Measurements from ENCODE around the gene IFRD2. TPM values are rescaled to one million over a fixed set of nuclear protein-coding genes. Genes with fewer than 3 reads are reported as not detected.
A peak's percentile ranks its signal among the peaks of the same experiment; 100 is the strongest.

Gene IFRD2
- total and polyA plus RNA-seq, 2 experiments from 2014 or later: 80.8 to 91.5 TPM

DNA sequence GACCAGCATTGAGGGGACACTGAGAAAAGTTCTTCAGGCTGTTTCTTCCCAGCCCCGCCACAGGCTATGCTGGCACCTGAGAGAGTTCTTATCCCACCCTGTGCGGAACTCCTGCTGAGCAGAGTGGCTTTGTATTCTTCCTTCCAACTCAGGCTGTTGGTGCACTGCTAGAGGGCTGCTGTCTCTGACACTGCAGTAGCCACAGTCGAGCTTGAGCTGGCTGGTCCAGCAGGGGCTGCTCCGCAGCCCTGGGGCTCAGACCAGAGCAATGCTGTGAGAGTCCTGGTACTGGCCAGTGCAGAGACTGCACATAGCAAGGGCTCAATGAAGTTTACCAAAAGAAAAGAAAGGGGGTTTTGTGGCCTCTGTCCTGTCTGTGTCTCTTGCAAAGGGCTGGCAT lies 52.6 kb downstream of the IFRD2 start:
- ATAC-seq (peak; percentile 0; the same call in 1 of the 3 replicates), DNase-seq (ENCODE audit: low spot score) (no peak)
- Mint-ChIP-seq H3K4me3 (peak overlapping the region; percentile 26; the same call in 2 of the 3 replicates), H3K27ac (peak overlapping the region; percentile 72), H3K27me3 (ENCODE audit: insufficient read depth, low read depth, poor library complexity) (peaks cover 24% of the 10 kb centered on the region), H3K4me1 (peaks cover 75% of the 10 kb centered on the region), H3K9me3 (no peaks in the 10 kb centered on the region), H3K36me3 (ENCODE audit: low read depth) (peaks cover 11% of the 10 kb centered on the region)
- Histone ChIP-seq H3K4me1 (ENCODE audit: insufficient read depth) (peaks cover 69% of the 10 kb centered on the region), H3K27me3 (ENCODE audit: insufficient read depth) (no peaks in the 10 kb centered on the region), H3K27ac (ENCODE audit: low read depth) (0 out of 2 replicates have a peak overlapping the region, but pooled peaks have one; percentile 97), H3F3A (replicated peaks; ENCODE audit: low read depth) (peaks cover 32% of the 10 kb centered on the region), H2AFZ (no peak overlapping the region), H3K4me2 (peak overlapping the region; percentile 84), H3K9me2 (ENCODE audit: insufficient read depth) (no peaks in the 10 kb centered on the region), H3K36me3 (ENCODE audit: insufficient read depth) (no peaks in the 10 kb centered on the region), H3K79me2 (replicated peaks; ENCODE audit: insufficient read depth) (peaks cover 86% of the 10 kb centered on the region), H4K20me1 (replicated peaks; ENCODE audit: insufficient read depth) (peaks cover 42% of the 10 kb centered on the region), H3K4me3 (no peak overlapping the region; the same call in 1 of the 2 replicates)
- TF ChIP-seq CREB1 (CRISPR knock-in tag; IDR thresholded peaks at IDR 0.05; ENCODE audit: low read depth) (no peak), STAT1 (IDR thresholded peaks at IDR 0.05; ENCODE audit: unreplicated experiment) (no peak), POLR2AphosphoS5 (IDR thresholded peaks at IDR 0.05; ENCODE audit: low read depth) (no peak)

- peaks cover 75% of the 10 kb centered on the region for H3K79me2 ChIP-seq (replicated peaks; ENCODE audit: insufficient read depth)
- H3K36me3 ChIP-seq (ENCODE audit: insufficient read depth): no peaks in the 10 kb centered on the region
- peaks cover 41% of the 10 kb centered on the region for H4K20me1 ChIP-seq (replicated peaks; ENCODE audit: insufficient read depth)
- H3K4me3 ChIP-seq: peak overlapping the region; percentile 90
- H3K36me3 Mint-ChIP-seq (ENCODE audit: low read depth): peaks cover 4% of the 10 kb centered on the region; the same call in 2 of the 3 replicates
- H3K4me1 ChIP-seq (ENCODE audit: insufficient read depth): peaks cover 67% of the 10 kb centered on the region
- DNase-seq (ENCODE audit: low spot score) (no peak), ATAC-seq (no peak)
- H3K27me3 ChIP-seq (ENCODE audit: insufficient read depth): no peaks in the 10 kb centered on the region
- H3K27ac Mint-ChIP-seq: no peak overlapping the region; the same call in 1 of the 2 replicates
- peaks cover 35% of the 10 kb centered on the region for H3F3A ChIP-seq (replicated peaks; ENCODE audit: low read depth)
- H3K27ac ChIP-seq (ENCODE audit: low read depth): peak overlapping the region; percentile 90
- peak overlapping the region; percentile 97 for H3K4me3 Mint-ChIP-seq
- H2AFZ ChIP-seq: no peak overlapping the region
- H3K9me2 ChIP-seq (ENCODE audit: insufficient read depth): no peaks in the 10 kb centered on the region
- peaks cover 68% of the 10 kb centered on the region for H3K4me1 Mint-ChIP-seq
- peak overlapping the region; percentile 84 for H3K4me2 ChIP-seq
- H3K27me3 Mint-ChIP-seq (ENCODE audit: insufficient read depth, low read depth, poor library complexity): peaks cover 20% of the 10 kb centered on the region
- no peaks in the 10 kb centered on the region for H3K9me3 Mint-ChIP-seq
- TF ChIP-seq EZH2 (IDR thresholded peaks at IDR 0.05; ENCODE audit: low read depth, unreplicated experiment) (no peak), ZNF114 (CRISPR knock-in tag; IDR thresholded peaks at IDR 0.05) (no peak), CREB1 (CRISPR knock-in tag; IDR thresholded peaks at IDR 0.05; ENCODE audit: low read depth) (no peak), STAT1 (IDR thresholded peaks at IDR 0.05; ENCODE audit: unreplicated experiment) (no peak), ZNF331 (CRISPR knock-in tag; IDR thresholded peaks at IDR 0.05; ENCODE audit: low read depth) (no peak), NANOG (IDR thresholded peaks at IDR 0.05; ENCODE audit: borderline replicate concordance) (no peak), JUNB (IDR thresholded peaks at IDR 0.05; ENCODE audit: unreplicated experiment) (no peak), EZH2phosphoT487 (IDR thresholded peaks at IDR 0.05; ENCODE audit: unreplicated experiment) (no peak)
- TF ChIP-seq, protein P1, sequence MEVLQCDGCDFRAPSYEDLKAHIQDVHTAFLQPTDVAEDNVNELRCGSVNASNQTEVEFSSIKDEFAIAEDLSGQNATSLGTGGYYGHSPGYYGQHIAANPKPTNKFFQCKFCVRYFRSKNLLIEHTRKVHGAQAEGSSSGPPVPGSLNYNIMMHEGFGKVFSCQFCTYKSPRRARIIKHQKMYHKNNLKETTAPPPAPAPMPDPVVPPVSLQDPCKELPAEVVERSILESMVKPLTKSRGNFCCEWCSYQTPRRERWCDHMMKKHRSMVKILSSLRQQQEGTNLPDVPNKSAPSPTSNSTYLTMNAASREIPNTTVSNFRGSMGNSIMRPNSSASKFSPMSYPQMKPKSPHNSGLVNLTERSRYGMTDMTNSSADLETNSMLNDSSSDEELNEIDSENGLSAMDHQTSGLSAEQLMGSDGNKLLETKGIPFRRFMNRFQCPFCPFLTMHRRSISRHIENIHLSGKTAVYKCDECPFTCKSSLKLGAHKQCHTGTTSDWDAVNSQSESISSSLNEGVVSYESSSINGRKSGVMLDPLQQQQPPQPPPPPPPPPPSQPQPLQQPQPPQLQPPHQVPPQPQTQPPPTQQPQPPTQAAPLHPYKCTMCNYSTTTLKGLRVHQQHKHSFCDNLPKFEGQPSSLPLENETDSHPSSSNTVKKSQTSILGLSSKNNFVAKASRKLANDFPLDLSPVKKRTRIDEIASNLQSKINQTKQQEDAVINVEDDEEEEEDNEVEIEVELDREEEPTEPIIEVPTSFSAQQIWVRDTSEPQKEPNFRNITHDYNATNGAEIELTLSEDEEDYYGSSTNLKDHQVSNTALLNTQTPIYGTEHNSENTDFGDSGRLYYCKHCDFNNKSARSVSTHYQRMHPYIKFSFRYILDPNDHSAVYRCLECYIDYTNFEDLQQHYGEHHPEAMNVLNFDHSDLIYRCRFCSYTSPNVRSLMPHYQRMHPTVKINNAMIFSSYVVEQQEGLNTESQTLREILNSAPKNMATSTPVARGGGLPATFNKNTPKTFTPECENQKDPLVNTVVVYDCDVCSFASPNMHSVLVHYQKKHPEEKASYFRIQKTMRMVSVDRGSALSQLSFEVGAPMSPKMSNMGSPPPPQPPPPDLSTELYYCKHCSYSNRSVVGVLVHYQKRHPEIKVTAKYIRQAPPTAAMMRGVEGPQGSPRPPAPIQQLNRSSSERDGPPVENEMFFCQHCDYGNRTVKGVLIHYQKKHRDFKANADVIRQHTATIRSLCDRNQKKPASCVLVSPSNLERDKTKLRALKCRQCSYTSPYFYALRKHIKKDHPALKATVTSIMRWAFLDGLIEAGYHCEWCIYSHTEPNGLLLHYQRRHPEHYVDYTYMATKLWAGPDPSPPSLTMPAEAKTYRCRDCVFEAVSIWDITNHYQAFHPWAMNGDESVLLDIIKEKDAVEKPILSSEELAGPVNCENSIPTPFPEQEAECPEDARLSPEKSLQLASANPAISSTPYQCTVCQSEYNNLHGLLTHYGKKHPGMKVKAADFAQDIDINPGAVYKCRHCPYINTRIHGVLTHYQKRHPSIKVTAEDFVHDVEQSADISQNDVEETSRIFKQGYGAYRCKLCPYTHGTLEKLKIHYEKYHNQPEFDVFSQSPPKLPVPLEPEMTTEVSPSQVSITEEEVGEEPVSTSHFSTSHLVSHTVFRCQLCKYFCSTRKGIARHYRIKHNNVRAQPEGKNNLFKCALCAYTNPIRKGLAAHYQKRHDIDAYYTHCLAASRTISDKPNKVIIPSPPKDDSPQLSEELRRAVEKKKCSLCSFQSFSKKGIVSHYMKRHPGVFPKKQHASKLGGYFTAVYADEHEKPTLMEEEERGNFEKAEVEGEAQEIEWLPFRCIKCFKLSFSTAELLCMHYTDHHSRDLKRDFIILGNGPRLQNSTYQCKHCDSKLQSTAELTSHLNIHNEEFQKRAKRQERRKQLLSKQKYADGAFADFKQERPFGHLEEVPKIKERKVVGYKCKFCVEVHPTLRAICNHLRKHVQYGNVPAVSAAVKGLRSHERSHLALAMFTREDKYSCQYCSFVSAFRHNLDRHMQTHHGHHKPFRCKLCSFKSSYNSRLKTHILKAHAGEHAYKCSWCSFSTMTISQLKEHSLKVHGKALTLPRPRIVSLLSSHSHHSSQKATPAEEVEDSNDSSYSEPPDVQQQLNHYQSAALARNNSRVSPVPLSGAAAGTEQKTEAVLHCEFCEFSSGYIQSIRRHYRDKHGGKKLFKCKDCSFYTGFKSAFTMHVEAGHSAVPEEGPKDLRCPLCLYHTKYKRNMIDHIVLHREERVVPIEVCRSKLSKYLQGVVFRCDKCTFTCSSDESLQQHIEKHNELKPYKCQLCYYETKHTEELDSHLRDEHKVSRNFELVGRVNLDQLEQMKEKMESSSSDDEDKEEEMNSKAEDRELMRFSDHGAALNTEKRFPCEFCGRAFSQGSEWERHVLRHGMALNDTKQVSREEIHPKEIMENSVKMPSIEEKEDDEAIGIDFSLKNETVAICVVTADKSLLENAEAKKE (CRISPR knock-in tag; IDR thresholded peaks at IDR 0.05): no peak
- TF ChIP-seq, protein P2, sequence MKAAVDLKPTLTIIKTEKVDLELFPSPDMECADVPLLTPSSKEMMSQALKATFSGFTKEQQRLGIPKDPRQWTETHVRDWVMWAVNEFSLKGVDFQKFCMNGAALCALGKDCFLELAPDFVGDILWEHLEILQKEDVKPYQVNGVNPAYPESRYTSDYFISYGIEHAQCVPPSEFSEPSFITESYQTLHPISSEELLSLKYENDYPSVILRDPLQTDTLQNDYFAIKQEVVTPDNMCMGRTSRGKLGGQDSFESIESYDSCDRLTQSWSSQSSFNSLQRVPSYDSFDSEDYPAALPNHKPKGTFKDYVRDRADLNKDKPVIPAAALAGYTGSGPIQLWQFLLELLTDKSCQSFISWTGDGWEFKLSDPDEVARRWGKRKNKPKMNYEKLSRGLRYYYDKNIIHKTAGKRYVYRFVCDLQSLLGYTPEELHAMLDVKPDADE (IDR thresholded peaks at IDR 0.05): no peak
- TF ChIP-seq, protein P3, sequence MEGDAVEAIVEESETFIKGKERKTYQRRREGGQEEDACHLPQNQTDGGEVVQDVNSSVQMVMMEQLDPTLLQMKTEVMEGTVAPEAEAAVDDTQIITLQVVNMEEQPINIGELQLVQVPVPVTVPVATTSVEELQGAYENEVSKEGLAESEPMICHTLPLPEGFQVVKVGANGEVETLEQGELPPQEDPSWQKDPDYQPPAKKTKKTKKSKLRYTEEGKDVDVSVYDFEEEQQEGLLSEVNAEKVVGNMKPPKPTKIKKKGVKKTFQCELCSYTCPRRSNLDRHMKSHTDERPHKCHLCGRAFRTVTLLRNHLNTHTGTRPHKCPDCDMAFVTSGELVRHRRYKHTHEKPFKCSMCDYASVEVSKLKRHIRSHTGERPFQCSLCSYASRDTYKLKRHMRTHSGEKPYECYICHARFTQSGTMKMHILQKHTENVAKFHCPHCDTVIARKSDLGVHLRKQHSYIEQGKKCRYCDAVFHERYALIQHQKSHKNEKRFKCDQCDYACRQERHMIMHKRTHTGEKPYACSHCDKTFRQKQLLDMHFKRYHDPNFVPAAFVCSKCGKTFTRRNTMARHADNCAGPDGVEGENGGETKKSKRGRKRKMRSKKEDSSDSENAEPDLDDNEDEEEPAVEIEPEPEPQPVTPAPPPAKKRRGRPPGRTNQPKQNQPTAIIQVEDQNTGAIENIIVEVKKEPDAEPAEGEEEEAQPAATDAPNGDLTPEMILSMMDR (conservative IDR thresholded peaks at IDR 0.05; ENCODE audit: low read depth in 2 of 2): no peak
Measured at GRCh38 chr3:50238549-50239026, 53.6 kb downstream of the IFRD2 start.

Measured in GM23338 (cell line).